ENCODE measurements around the gene ADAMTS16. TPM values are rescaled to one million over a fixed set of nuclear protein-coding genes. Genes with fewer than 3 reads are reported as not detected.
A peak's percentile ranks its signal among the peaks of the same experiment; 100 is the strongest.

Gene ADAMTS16
- total RNA-seq, 1 experiment from 2014 or later: 30.1 TPM

DNA sequence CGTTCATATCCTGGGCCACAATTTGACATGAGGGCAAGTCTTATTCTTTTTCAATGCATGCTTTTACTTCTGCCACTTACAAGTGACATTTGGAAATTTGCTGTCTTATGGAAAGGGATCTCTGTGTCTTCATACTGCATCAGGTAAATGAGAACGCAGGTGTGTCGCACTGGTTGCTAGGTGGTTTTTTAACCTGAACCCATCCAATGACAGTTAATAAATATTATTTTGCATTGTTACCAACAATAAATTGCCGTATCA lies 1.1 kb downstream of the ADAMTS16 start (continued):
- TF ChIP-seq SMAD3 (CRISPR knock-in tag; IDR thresholded peaks at IDR 0.05; ENCODE audit: borderline replicate concordance): no peak

DNA sequence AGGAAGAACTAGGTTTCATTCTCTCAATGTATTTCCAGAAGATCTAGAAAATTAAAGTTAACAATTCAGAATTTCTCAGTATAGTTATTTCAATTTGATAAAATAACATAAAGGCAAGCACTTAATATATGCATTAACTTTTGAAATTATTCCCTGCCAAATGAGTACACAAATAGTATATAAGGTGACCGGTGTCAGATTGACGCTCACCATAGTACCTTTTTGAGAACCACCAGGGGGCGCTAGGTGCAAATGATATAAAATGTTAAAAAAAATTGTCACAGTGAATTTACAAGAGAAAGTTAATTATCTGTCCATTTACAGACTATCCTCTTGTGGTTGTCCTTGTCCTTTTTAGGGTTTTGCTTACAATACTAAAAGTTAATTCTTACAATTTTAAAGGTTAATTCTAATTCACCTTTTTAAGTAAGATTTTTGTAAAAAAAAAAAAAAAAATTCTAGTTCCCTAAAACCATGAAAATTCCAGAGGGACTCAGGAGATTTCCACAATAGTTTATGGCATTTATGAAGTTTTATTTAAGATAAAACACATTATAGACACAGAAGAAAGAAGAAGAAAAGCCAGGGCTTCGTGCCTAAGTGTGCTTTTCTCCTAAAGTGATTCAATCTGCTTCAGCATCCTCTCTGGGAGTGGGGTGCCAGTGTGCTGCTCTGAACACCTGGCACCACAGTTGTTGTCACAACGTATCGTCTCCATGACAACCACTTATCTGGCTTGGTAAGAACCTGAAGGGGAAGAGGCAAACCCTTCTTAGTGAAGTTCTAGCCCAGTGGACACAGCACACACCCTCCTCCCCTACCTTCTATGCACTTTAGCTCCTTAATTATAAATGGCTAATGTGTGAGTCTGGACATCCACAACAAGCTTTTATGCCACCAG lies 1.7 kb downstream of the ADAMTS16 start:
- Mint-ChIP-seq H3K36me3 (peaks cover 37% of the 10 kb centered on the region), H3K9me3 (peaks cover 12% of the 10 kb centered on the region; the same call in 1 of the 2 replicates), H3K27me3 (ENCODE audit: low read depth) (peaks cover 6% of the 10 kb centered on the region), H3K4me3 (peak overlapping the region; percentile 85), H3K27ac (no peak overlapping the region; the same call in 1 of the 2 replicates), H3K4me1 (peaks cover 52% of the 10 kb centered on the region)
- DNase-seq (ENCODE audit: low spot score) (no peak), ATAC-seq (no peak)
- CTCF ChIA-PET: interaction anchor here (1.4 kb wide), 2 partner anchors 276 to 277 kb away, joined by 3 to 9 read pairs; no protein-coding TSS in a partner anchor
- POLR2A ChIA-PET: no interaction called here
- TF ChIP-seq, protein P1, sequence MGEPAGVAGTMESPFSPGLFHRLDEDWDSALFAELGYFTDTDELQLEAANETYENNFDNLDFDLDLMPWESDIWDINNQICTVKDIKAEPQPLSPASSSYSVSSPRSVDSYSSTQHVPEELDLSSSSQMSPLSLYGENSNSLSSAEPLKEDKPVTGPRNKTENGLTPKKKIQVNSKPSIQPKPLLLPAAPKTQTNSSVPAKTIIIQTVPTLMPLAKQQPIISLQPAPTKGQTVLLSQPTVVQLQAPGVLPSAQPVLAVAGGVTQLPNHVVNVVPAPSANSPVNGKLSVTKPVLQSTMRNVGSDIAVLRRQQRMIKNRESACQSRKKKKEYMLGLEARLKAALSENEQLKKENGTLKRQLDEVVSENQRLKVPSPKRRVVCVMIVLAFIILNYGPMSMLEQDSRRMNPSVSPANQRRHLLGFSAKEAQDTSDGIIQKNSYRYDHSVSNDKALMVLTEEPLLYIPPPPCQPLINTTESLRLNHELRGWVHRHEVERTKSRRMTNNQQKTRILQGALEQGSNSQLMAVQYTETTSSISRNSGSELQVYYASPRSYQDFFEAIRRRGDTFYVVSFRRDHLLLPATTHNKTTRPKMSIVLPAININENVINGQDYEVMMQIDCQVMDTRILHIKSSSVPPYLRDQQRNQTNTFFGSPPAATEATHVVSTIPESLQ (CRISPR knock-in tag; IDR thresholded peaks at IDR 0.05): no peak
- no peak for TF ChIP-seq FOXK1 (CRISPR knock-in tag; IDR thresholded peaks at IDR 0.05)
- TF ChIP-seq, protein P2, sequence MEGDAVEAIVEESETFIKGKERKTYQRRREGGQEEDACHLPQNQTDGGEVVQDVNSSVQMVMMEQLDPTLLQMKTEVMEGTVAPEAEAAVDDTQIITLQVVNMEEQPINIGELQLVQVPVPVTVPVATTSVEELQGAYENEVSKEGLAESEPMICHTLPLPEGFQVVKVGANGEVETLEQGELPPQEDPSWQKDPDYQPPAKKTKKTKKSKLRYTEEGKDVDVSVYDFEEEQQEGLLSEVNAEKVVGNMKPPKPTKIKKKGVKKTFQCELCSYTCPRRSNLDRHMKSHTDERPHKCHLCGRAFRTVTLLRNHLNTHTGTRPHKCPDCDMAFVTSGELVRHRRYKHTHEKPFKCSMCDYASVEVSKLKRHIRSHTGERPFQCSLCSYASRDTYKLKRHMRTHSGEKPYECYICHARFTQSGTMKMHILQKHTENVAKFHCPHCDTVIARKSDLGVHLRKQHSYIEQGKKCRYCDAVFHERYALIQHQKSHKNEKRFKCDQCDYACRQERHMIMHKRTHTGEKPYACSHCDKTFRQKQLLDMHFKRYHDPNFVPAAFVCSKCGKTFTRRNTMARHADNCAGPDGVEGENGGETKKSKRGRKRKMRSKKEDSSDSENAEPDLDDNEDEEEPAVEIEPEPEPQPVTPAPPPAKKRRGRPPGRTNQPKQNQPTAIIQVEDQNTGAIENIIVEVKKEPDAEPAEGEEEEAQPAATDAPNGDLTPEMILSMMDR (IDR thresholded peaks at IDR 0.05): peak; percentile 72
- TF ChIP-seq SP1 (CRISPR knock-in tag; conservative IDR thresholded peaks at IDR 0.05): no peak
- no peak for TF ChIP-seq HMGA2 (CRISPR knock-in tag; IDR thresholded peaks at IDR 0.05)
- TF ChIP-seq, protein P3, sequence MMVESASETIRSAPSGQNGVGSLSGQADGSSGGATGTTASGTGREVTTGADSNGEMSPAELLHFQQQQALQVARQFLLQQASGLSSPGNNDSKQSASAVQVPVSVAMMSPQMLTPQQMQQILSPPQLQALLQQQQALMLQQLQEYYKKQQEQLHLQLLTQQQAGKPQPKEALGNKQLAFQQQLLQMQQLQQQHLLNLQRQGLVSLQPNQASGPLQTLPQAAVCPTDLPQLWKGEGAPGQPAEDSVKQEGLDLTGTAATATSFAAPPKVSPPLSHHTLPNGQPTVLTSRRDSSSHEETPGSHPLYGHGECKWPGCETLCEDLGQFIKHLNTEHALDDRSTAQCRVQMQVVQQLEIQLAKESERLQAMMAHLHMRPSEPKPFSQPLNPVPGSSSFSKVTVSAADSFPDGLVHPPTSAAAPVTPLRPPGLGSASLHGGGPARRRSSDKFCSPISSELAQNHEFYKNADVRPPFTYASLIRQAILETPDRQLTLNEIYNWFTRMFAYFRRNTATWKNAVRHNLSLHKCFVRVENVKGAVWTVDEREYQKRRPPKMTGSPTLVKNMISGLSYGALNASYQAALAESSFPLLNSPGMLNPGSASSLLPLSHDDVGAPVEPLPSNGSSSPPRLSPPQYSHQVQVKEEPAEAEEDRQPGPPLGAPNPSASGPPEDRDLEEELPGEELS (CRISPR knock-in tag; IDR thresholded peaks at IDR 0.05): no peak
- TF ChIP-seq, protein P4, sequence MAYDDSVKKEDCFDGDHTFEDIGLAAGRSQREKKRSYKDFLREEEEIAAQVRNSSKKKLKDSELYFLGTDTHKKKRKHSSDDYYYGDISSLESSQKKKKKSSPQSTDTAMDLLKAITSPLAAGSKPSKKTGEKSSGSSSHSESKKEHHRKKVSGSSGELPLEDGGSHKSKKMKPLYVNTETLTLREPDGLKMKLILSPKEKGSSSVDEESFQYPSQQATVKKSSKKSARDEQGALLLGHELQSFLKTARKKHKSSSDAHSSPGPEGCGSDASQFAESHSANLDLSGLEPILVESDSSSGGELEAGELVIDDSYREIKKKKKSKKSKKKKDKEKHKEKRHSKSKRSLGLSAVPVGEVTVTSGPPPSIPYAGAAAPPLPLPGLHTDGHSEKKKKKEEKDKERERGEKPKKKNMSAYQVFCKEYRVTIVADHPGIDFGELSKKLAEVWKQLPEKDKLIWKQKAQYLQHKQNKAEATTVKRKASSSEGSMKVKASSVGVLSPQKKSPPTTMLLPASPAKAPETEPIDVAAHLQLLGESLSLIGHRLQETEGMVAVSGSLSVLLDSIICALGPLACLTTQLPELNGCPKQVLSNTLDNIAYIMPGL (CRISPR knock-in tag; IDR thresholded peaks at IDR 0.05): no peak

DNA sequence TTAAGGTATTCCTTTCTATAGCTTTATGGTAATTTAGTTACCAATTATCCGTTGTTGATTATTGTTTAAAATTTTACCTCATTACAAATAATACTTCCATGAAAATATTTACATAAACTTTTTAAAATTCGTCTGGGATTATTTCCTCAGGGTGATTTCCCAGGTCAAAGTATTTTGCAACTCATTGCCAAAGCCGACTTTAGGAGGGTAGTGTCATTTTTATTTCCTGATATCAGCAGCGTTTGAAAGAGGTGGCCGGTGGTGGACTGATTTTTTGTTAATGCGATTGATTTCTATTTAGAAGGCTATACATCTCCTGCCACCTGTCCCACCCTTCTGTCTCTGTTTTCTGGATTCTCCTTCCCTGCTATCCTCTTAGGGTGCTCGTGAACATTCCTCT lies 4.3 kb downstream of the ADAMTS16 start:
- no peak for DNase-seq (ENCODE audit: low spot score)
- no peak for ATAC-seq
- no peak overlapping the region for H3K27ac Mint-ChIP-seq
- peaks cover 39% of the 10 kb centered on the region for H3K4me1 Mint-ChIP-seq
- ChIA-PET POLR2A (no interaction called here), CTCF (interaction anchor here (1.5 kb wide), 1 partner anchor 148 kb away, joined by 3 read pairs; no protein-coding TSS in a partner anchor)
- TF ChIP-seq, protein P2 (IDR thresholded peaks at IDR 0.05): no peak
- TF ChIP-seq SOX15 (CRISPR knock-in tag; IDR thresholded peaks at IDR 0.05) (no peak), MYBL2 (CRISPR knock-in tag; IDR thresholded peaks at IDR 0.05) (no peak)
- H3K27me3 Mint-ChIP-seq (ENCODE audit: low read depth): no peaks in the 10 kb centered on the region
- peaks cover 22% of the 10 kb centered on the region for H3K9me3 Mint-ChIP-seq
- no peak overlapping the region for H3K4me3 Mint-ChIP-seq
- H3K36me3 Mint-ChIP-seq: peaks cover 58% of the 10 kb centered on the region

Data from WTC11 (cell line).